GM12801 (cell line): ENCODE measurements around the gene TMTC3.

ENCODE experiments used
- TF ChIP-seq, protein P1 (sequence below): IDR thresholded peaks from one replicate; pipeline ENCODE4 v1.5.1; 2011; ENCODE audit warnings: control low read depth; ENCODE audit not compliant: insufficient read length; ENCODE audit errors: extremely low read depth

Gene TMTC3

DNA sequence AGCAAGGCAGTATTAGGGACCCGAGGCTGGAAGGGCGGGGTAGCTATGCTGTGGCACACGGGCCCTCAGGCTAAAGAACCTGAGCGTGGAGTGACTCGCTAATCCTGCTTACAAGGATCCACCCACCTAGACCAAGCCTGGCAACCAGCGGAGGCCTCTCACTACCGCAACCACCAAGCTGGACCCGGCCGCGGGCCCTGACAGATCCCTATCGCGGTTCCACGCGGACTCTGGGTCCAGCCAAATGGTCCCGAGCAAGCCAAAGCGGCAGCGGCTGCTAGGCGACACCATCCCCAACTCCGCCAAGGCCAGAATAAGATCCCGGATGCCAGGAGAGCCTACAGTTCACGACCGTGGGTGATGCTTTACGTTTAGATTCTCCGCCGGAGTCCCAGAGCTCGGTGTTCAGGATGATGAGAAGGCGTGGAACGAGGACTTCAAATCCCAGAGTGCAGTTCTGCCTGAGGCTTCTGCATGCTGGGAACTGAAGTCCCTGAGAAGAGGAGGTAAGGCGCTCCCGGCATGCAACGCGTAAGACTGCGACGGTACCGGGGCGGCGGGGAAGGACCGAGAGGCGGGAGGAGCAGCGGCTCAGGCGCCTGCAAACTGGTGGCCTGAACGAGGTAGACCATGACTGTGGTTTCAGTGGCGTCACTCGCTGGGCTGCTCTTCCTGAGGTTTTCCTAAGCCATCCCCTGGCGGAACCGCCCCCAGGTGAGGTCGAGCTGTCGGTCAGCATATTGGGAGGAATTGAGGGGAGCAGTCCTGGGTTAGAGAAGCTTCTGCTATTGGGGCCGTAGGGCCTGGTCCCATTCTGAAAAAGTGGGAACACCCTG is at the start of gene TMTC3, which contains the start of gene CEP290:
TSS of gene TMTC3 (plus strand) at position 534 of the 836 bp plus-strand sequence. CDS start 6,009 bp downstream, outside the sequence.
TSS of gene CEP290 (minus strand) at position 315 of the 836 bp plus-strand sequence. CDS start 781 bp downstream, outside the sequence.
- TF ChIP-seq, protein P1, sequence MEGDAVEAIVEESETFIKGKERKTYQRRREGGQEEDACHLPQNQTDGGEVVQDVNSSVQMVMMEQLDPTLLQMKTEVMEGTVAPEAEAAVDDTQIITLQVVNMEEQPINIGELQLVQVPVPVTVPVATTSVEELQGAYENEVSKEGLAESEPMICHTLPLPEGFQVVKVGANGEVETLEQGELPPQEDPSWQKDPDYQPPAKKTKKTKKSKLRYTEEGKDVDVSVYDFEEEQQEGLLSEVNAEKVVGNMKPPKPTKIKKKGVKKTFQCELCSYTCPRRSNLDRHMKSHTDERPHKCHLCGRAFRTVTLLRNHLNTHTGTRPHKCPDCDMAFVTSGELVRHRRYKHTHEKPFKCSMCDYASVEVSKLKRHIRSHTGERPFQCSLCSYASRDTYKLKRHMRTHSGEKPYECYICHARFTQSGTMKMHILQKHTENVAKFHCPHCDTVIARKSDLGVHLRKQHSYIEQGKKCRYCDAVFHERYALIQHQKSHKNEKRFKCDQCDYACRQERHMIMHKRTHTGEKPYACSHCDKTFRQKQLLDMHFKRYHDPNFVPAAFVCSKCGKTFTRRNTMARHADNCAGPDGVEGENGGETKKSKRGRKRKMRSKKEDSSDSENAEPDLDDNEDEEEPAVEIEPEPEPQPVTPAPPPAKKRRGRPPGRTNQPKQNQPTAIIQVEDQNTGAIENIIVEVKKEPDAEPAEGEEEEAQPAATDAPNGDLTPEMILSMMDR = no peak

DNA sequence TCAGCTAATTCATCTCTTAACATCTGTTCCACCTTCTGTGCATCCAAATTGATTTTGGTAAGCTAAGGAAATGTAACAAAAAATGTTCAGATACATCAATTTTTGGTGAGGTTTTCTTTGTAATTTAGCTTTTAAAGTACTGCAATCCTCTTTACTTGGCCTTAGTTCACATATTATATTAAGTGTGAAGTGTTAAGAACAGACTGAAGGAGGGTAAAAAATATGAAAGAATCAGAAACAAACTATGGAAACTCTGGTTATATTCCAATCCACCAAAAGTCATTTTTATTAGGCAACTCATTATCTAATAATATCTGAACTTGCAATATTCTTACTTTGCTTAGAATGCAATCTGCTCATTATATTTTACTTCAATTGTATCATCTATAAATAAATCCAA is 49.3 kb upstream of the TMTC3 start:
- TF ChIP-seq, protein P1 = no peak

DNA sequence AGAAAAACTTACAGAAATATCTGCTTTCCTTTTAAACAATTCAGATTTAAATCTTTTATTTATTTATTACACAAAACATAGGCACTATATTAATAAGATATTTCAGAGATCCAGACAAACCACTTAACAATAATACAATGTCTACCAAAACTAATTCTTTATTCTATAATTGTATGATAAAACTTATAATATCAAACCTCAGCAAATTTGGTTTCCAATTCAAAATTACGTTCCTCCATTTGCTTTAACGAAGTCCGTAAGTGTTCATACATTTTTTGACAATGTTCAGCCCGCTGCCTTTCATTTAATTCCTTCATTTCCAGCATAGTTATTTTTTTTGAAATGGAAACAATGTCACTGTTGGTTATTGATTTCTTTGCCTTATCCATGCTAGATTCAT is 48.5 kb upstream of the TMTC3 start:
- TF ChIP-seq, protein P1 = no peak

DNA sequence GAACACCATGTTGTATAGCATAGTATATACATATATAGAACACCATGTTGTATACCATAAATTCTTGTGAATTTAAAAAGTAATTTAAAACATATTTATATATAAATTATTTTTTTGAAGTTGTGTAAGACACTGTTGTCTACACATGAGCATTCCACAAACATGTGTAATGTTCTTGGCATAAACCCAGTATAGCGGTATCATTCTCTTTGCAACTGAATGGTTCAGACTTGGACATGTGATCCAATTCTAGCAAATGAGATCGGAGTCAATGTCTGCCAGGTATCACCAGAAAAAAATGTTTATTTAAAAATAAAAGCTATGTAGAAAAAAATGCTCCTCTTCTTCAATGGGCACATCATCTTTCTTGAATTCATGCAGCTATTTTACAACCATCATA is 34.1 kb upstream of the TMTC3 start:
- TF ChIP-seq, protein P1 = no peak

DNA sequence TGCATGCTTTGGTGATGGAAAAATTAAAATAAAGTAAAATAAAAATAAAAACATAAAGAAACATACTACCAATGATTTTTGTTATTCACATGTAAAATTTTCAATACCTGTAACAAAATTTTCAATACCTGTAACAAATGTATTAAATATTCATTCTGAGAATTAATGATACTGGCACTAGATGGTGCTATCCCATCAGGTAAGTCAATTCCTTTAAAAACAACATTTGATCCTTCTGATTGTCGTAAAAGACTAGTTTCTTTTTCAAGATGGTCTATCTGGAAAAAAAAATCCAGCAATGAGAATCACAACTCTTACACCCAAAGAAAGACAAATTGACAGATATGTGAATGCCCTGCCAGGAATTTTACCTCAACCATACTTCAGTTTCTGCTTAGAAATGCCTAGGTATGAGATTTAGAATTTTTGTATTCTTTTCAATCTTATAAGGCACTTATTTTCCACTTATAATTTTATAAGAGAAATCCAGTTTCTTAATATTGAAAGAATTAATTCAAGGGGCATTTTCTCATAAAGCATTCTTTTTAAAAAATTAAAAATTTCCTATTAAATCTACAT is 30.9 kb upstream of the TMTC3 start:
- TF ChIP-seq, protein P1 = no peak

DNA sequence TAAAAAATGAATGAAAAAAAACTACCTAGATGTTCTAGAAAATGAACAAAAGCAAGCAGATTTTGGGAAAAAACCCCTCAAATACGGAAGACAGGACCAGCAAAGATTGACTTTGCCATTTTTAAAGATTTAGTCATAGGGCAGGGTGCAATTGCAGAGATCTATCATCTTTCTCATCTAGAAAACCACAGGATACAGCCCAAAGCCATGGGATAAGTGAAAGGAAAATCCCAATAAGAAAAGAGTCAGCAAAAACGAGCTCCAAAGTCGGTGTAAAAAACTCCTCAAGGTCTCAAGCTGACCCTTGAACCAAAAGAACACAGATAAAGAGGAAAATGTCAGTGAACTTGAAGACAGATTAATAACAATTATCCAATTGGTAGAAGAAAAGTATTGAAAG is 28.2 kb upstream of the TMTC3 start:
- TF ChIP-seq, protein P1 = no peak

DNA sequence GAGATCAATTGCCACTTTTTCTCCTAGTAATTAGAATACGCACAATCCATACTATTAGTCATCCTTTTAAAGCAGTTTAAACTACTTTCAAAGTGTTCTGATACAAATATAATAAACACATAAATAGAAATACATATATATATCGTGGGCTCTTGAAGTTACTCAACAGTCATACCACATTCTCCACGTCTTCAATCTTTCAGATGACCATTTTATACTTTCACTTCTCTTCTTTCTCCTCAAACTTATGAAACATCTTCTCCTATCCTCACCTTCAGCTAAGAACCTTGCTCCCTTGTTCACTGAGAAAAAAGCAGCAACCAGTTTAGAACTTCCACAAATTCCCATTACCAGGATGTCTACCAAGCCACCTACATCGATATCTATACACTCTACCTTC is 19.4 kb upstream of the TMTC3 start:
- TF ChIP-seq, protein P1 = no peak
